Uterus (tissue), 4 donors: ENCODE measurements around the gene BBS1. TPM values are rescaled to one million over a fixed set of nuclear protein-coding genes. Genes with fewer than 3 reads are reported as not detected.

Source experiments
- DNase-seq, 2 donors: peaks; one replicate each; pipeline ENCODE4 v3.0.0-alpha.2; 2019 to 2020
- H3K27ac ChIP-seq, 2 donors: fragments of 200-600 bp; sonication (generic); 1 replicate in 1 of 2; 2 replicates in 1 of 2; pipeline ENCODE4 v1.5.1; 2016 to 2018
- H3K27me3 ChIP-seq, 2 donors: fragments of 200-600 bp; sonication (generic); one replicate each; pipeline ENCODE4 v1.5.1; 2018 to 2019; ENCODE audit warnings: control low read depth in 1 of 2
- H3K36me3 ChIP-seq, 2 donors: fragments of 200-600 bp; sonication (generic); one replicate each; pipeline ENCODE4 v1.5.1; 2019; ENCODE audit warnings: control low read depth in 1 of 2
- H3K4me1 ChIP-seq, 2 donors: fragments of 200-600 bp; sonication (generic); one replicate each; pipeline ENCODE4 v1.5.1; 2018 to 2019; ENCODE audit warnings: control low read depth in 1 of 2
- H3K4me3 ChIP-seq, 2 donors: fragments of 200-600 bp; sonication (generic); 1 replicate in 1 of 2; 2 replicates in 1 of 2; pipeline ENCODE4 v1.5.1; 2018 to 2019; ENCODE audit warnings: mild to moderate bottlenecking in 1 of 2
- H3K9me3 ChIP-seq, 2 donors: fragments of 200-600 bp; sonication (generic); one replicate each; pipeline ENCODE4 v1.5.1; 2019; ENCODE audit warnings: control low read depth in 1 of 2
- POLR2A ChIP-seq, 2 donors: fragments of 450-650 bp; IDR thresholded peaks; one replicate each; pipeline ENCODE4 v1.6.1; 2016; ENCODE audit warnings: antibody characterized with exemption in 2 of 2, mild to moderate bottlenecking in 1 of 2, moderate library complexity in 1 of 2
- intact Hi-C: fragments of 100-400 bp; cut with DNase I; formaldehyde crosslinking; loops from one replicate; pipeline ENCODE4 v1.15.1; 2023; ENCODE audit warnings: low total_unique reads
- total RNA-seq, 4 donors: library from RNA; depleted of rRNA in 3 of 4; stranded (reverse); fragments of >200 nt in 3 of 4; gene quantifications; one replicate each; pipeline versions ENCODE4 v1.1.0 to v1.2.4, GENCODE V29; 2014 to 2023
- TF ChIP-seq, protein P1 (sequence below), 4 experiments: fragments of 200-600 bp in 2 of 4; fragments of 450-650 bp in 2 of 4; sonication (generic) in 2 of 4; IDR thresholded peaks; one replicate each; pipeline ENCODE4 v1.5.1; 2016 to 2019; ENCODE audit warnings: antibody characterized with exemption in 4 of 4, mild to moderate bottlenecking in 2 of 4, moderate library complexity in 1 of 4
- donor health status: DM: yes; HTN: yes; CAD: no.

Gene BBS1
- total RNA-seq, 4 donors from 2014 or later: 32.1 to 84.4 (median 56.8) TPM

GRCh38 chr11:66493130-66493529 lies 17.3 kb upstream of the BBS1 start:
- Histone ChIP-seq H3K36me3 (no peaks in the 10 kb centered on the region), H3K4me1 (no peaks in the 10 kb centered on the region), H3K27ac (no peak overlapping the region), H3K9me3 (no peaks in the 10 kb centered on the region), H3K27me3 (no peaks in the 10 kb centered on the region), H3K4me3 (no peak overlapping the region)
- intact Hi-C loops: no loop called here
- TF ChIP-seq POLR2A (IDR thresholded peaks at IDR 0.05): no peak
- TF ChIP-seq, protein P1, sequence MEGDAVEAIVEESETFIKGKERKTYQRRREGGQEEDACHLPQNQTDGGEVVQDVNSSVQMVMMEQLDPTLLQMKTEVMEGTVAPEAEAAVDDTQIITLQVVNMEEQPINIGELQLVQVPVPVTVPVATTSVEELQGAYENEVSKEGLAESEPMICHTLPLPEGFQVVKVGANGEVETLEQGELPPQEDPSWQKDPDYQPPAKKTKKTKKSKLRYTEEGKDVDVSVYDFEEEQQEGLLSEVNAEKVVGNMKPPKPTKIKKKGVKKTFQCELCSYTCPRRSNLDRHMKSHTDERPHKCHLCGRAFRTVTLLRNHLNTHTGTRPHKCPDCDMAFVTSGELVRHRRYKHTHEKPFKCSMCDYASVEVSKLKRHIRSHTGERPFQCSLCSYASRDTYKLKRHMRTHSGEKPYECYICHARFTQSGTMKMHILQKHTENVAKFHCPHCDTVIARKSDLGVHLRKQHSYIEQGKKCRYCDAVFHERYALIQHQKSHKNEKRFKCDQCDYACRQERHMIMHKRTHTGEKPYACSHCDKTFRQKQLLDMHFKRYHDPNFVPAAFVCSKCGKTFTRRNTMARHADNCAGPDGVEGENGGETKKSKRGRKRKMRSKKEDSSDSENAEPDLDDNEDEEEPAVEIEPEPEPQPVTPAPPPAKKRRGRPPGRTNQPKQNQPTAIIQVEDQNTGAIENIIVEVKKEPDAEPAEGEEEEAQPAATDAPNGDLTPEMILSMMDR (IDR thresholded peaks at IDR 0.05): no peak
- no peak for DNase-seq

DNA sequence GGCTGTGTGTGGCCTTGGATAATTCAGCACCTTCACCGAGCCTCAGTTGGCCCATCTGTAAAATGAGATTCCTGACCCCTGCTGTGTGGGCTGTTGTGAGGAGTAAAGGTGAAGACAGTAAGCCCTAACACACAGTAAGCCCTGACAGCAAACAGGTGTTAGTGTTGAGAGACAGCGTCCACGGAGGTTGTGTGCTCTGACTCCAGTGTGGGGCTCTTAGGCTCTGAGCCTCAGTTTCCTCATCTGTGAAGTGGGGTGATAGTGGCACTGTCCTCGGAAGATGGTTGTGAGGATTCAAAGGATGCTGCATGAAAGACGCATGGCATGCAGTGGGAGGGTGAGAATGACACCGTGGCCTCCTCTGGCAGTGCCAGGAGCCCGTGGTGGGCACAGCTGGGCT lies 16.0 kb upstream of the BBS1 start:
- Histone ChIP-seq H3K27ac (no peak overlapping the region), H3K9me3 (no peaks in the 10 kb centered on the region), H3K4me1 (no peaks in the 10 kb centered on the region), H3K27me3 (no peaks in the 10 kb centered on the region), H3K36me3 (no peaks in the 10 kb centered on the region), H3K4me3 (no peak overlapping the region)
- TF ChIP-seq, protein P1 (IDR thresholded peaks at IDR 0.05): no peak
- TF ChIP-seq POLR2A (IDR thresholded peaks at IDR 0.05): no peak
- intact Hi-C loops: no loop called here
- no peak for DNase-seq

- intact Hi-C loops: no loop called here
- no peak for TF ChIP-seq POLR2A (IDR thresholded peaks at IDR 0.05)
- TF ChIP-seq, protein P1 (IDR thresholded peaks at IDR 0.05): no peak
- H3K27ac ChIP-seq: no peak overlapping the region
Measured at GRCh38 chr11:66494935-66495334, 15.5 kb upstream of the BBS1 start.

DNA sequence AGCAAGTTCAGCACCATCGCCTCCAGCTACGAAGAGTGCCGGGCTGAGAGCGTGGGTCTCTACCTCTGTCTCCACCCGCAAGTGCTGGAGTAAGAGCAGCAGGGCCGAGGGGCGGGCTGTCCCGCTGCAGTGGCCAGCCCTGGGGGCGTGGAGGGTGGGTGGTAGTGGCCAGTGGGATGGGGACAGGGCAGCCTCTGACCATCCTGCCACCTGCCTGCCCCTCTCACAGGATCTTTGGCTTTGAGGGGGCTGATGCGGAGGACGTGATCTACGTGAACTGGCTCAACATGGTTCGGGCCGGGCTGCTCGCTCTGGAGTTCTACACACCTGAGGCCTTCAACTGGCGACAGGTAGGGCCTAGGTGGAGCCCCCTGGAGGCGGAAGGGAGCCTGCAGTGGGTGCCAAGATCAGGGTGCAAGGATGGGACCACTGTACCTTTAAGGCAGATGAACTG lies 15.0 kb upstream of the BBS1 start:
- H3K4me1 ChIP-seq: no peaks in the 10 kb centered on the region
- H3K27me3 ChIP-seq: no peaks in the 10 kb centered on the region
- no peaks in the 10 kb centered on the region for H3K36me3 ChIP-seq
- no peak for DNase-seq
- no peak for TF ChIP-seq POLR2A (IDR thresholded peaks at IDR 0.05)
- TF ChIP-seq, protein P1 (IDR thresholded peaks at IDR 0.05): no peak
- no peak overlapping the region for H3K4me3 ChIP-seq
- intact Hi-C loops: no loop called here
- no peaks in the 10 kb centered on the region for H3K9me3 ChIP-seq
- H3K27ac ChIP-seq: no peak overlapping the region

More at GRCh38 chr11:66494935-66495334, 15.5 kb upstream of the BBS1 start:
- no peak for DNase-seq
- Histone ChIP-seq H3K4me1 (no peaks in the 10 kb centered on the region), H3K9me3 (no peaks in the 10 kb centered on the region), H3K27me3 (no peaks in the 10 kb centered on the region), H3K4me3 (no peak overlapping the region), H3K36me3 (no peaks in the 10 kb centered on the region)

DNA sequence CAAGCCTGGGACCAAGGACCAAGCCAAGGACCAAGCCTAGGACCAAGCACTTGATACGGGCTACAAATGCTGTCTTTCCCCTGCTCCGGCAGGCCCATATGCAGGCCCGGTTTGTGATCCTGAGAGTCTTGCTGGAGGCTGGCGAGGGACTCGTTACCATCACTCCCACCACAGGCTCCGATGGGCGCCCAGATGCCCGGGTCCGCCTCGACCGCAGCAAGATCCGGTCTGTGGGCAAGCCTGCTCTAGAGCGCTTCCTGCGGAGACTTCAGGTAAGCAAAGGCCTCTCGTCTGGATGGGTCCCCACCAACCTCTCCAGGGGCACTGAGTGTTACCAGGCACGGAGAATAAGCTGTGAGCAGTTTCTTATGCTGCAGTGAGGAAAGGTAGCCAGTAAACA lies 13.2 kb upstream of the BBS1 start:
- Histone ChIP-seq H3K36me3 (no peaks in the 10 kb centered on the region), H3K27me3 (no peaks in the 10 kb centered on the region), H3K4me3 (no peak overlapping the region), H3K4me1 (no peaks in the 10 kb centered on the region), H3K9me3 (no peaks in the 10 kb centered on the region), H3K27ac (no peak overlapping the region)
- TF ChIP-seq, protein P1 (IDR thresholded peaks at IDR 0.05): no peak
- DNase-seq: no peak
- intact Hi-C loops: no loop called here
